Central memory CD8-positive, alpha-beta T cell (primary cell): ENCODE measurements around the gene CHDH.

Experiments
- ATAC-seq: fragments of 150-1000 bp; cut with Tn5 transposase; replicated peaks from 2 replicates; pipeline ENCODE4 v1.10.0; 2022; ENCODE audit warnings: mild to moderate bottlenecking, moderate FRiP score, moderate number of reproducible peaks; ENCODE audit not compliant: poor library complexity, severe bottlenecking; ENCODE audit errors: extremely low read depth
- DNase-seq, 2 donors: peaks; one replicate each; pipeline ENCODE4 v3.0.0; 2021; ENCODE audit warnings: low spot score in 2 of 2
- H3K27ac Mint-ChIP-seq: one replicate; pipeline ENCODE4 v1.8.0; 2022; ENCODE audit warnings: low read depth, mild to moderate bottlenecking, moderate library complexity, mixed read lengths
- H3K27me3 Mint-ChIP-seq: one replicate; pipeline ENCODE4 v1.8.0; 2022; ENCODE audit warnings: mixed read lengths
- H3K36me3 Mint-ChIP-seq: one replicate; pipeline ENCODE4 v1.8.0; 2022; ENCODE audit warnings: mild to moderate bottlenecking, moderate library complexity, mixed read lengths; ENCODE audit not compliant: insufficient read depth
- H3K4me1 Mint-ChIP-seq: one replicate; pipeline ENCODE4 v1.8.0; 2022; ENCODE audit warnings: mixed read lengths
- H3K4me3 Mint-ChIP-seq: one replicate; pipeline ENCODE4 v1.8.0; 2022; ENCODE audit warnings: mild to moderate bottlenecking, moderate library complexity, mixed read lengths
- H3K9me3 Mint-ChIP-seq: one replicate; pipeline ENCODE4 v1.8.0; 2022; ENCODE audit warnings: mixed read lengths

CHDH gene

GRCh38 chr3:53764026-53764775 is 82.0 kb downstream of the CHDH start:
- Mint-ChIP-seq H3K27ac (no peak overlapping the region), H3K36me3 (no peaks in the 10 kb centered on the region), H3K9me3 (no peaks in the 10 kb centered on the region), H3K4me1 (no peaks in the 10 kb centered on the region), H3K27me3 (no peaks in the 10 kb centered on the region), H3K4me3 (no peak overlapping the region)
- DNase-seq (no peak), ATAC-seq (no peak)

- Mint-ChIP-seq H3K4me1 (no peaks in the 10 kb centered on the region), H3K27me3 (no peaks in the 10 kb centered on the region), H3K27ac (no peak overlapping the region), H3K9me3 (no peaks in the 10 kb centered on the region), H3K36me3 (no peaks in the 10 kb centered on the region), H3K4me3 (no peak overlapping the region)
- DNase-seq: no peak
- no peak for ATAC-seq
Observed at GRCh38 chr3:53763353-53763752, 82.9 kb downstream of the CHDH start.
